Measurements from ENCODE around the gene C1QTNF9B. TPM values are rescaled to one million over a fixed set of nuclear protein-coding genes. Genes with fewer than 3 reads are reported as not detected.

C1QTNF9B gene
- total RNA-seq, 2 experiments from 2014 or later = not detected

DNA sequence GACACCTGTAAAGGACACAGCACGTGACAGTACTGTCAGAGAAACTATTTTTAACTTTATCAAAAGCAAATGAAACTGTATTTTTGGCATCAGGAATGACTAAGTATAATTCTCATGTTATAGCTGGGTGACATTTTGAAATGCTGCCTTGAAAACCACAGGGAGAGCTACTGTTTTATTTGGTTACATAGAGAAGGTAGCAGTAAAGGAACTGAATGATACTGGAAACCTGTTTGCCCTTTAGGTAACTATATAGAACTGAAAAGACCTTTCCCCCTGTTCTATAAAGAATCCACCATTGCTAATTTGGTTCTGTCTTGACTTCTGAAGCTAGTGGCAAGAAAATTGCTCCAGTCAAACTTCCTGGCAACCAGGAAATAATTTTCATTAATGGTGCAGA is 47.2 kb downstream of the C1QTNF9B start:
- intact Hi-C loops (cut with micrococcal nuclease) = no loop called here
- ChIA-PET CTCF (no interaction called here), POLR2A (no interaction called here)
- Mint-ChIP-seq H3K27me3 (no peaks in the 10 kb centered on the region), H3K36me3 (peaks cover under 1% of the 10 kb centered on the region), H3K4me3 (no peak overlapping the region), H3K9me3 (no peaks in the 10 kb centered on the region), H3K27ac (no peak overlapping the region), H3K4me1 (ENCODE audit: low read depth) (no peaks in the 10 kb centered on the region)
- DNase-seq = no peak

DNA sequence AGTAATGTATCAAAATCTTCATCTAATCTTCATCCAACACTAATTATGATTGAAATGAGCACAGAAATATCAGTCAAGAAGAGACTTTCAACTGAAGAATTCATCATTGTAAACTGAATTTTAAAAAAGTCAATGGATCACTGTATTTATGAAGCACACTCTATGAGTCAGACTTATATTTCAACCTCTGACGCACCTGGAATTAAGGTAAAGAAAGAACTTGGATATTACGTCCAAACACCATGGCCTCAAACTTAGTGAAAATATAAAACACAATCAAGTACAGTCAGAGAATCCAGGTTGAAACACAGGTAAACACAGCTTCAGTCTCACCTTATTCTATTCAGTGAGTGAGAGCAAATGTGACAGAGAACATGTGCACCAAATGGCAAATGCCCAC is 47.6 kb downstream of the C1QTNF9B start:
- intact Hi-C loops (cut with micrococcal nuclease) = no loop called here
- H3K36me3 Mint-ChIP-seq = no peaks in the 10 kb centered on the region

GRCh38 chr13:23848646-23849141 is 48.6 kb downstream of the C1QTNF9B start:
- H3K4me1 Mint-ChIP-seq (ENCODE audit: low read depth) = peaks cover 4% of the 10 kb centered on the region
- H3K9me3 Mint-ChIP-seq = no peaks in the 10 kb centered on the region
- intact Hi-C loops (cut with micrococcal nuclease) = no loop called here
- no peak for DNase-seq
- ChIA-PET CTCF (no interaction called here), POLR2A (no interaction called here)
- no peaks in the 10 kb centered on the region for H3K36me3 Mint-ChIP-seq
- no peak overlapping the region for H3K27ac Mint-ChIP-seq
- H3K4me3 Mint-ChIP-seq = no peak overlapping the region
- no peaks in the 10 kb centered on the region for H3K27me3 Mint-ChIP-seq

More for the DNA sequence above, 47.6 kb downstream of the C1QTNF9B start:
- ChIA-PET POLR2A (no interaction called here), CTCF (no interaction called here)
- H3K9me3 Mint-ChIP-seq = no peaks in the 10 kb centered on the region
- H3K27me3 Mint-ChIP-seq = no peaks in the 10 kb centered on the region
- no peak overlapping the region for H3K27ac Mint-ChIP-seq
- H3K4me1 Mint-ChIP-seq (ENCODE audit: low read depth) = no peaks in the 10 kb centered on the region
- no peak for DNase-seq
- no peak overlapping the region for H3K4me3 Mint-ChIP-seq

DNA sequence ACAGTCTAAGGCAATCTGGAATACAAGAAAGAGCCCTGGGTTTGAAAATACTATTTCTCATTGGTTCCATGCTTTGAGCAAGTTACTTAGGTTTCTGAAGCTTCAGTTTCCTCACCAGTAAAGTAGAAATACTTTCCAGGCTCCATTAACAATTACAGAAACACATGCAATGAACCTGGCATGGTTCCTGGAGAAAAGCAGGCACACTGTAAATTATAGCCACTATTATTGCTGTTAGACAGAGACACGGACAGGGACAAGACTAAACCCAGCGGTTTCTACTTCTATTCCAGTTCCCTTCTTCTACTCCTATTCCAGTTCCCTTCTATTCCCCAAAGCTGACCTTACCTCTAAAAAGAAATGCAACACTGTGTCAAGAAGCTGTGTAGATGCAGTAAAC is 49.3 kb downstream of the C1QTNF9B start:
- Mint-ChIP-seq H3K27ac (no peak overlapping the region), H3K9me3 (no peaks in the 10 kb centered on the region), H3K4me3 (no peak overlapping the region), H3K4me1 (ENCODE audit: low read depth) (peaks cover 4% of the 10 kb centered on the region), H3K27me3 (no peaks in the 10 kb centered on the region), H3K36me3 (peaks cover under 1% of the 10 kb centered on the region)
- no peak for DNase-seq
- intact Hi-C loops (cut with micrococcal nuclease) = no loop called here
- CTCF ChIA-PET = interaction anchor here (0.9 kb wide), 1 partner anchor 25 kb away, joined by 3 read pairs; no protein-coding TSS in a partner anchor
- POLR2A ChIA-PET = no interaction called here

- CTCF ChIA-PET = interaction anchor here (0.9 kb wide), 1 partner anchor 25 kb away, joined by 3 read pairs; no protein-coding TSS in a partner anchor
- no peak for DNase-seq
- peaks cover 2% of the 10 kb centered on the region for H3K36me3 Mint-ChIP-seq
- H3K27ac Mint-ChIP-seq = no peak overlapping the region
- no peak overlapping the region for H3K4me3 Mint-ChIP-seq
- POLR2A ChIA-PET = interaction anchor here (0.6 kb wide), 1 partner anchor 37 kb away, joined by 3 read pairs; no protein-coding TSS in a partner anchor
- peaks cover 4% of the 10 kb centered on the region for H3K4me1 Mint-ChIP-seq (ENCODE audit: low read depth)
- H3K9me3 Mint-ChIP-seq = no peaks in the 10 kb centered on the region
- H3K27me3 Mint-ChIP-seq = no peaks in the 10 kb centered on the region
- intact Hi-C loops (cut with micrococcal nuclease) = no loop called here
These were observed 49.8 kb downstream of the C1QTNF9B start for GRCh38 chr13:23847497-23847896.

DNA sequence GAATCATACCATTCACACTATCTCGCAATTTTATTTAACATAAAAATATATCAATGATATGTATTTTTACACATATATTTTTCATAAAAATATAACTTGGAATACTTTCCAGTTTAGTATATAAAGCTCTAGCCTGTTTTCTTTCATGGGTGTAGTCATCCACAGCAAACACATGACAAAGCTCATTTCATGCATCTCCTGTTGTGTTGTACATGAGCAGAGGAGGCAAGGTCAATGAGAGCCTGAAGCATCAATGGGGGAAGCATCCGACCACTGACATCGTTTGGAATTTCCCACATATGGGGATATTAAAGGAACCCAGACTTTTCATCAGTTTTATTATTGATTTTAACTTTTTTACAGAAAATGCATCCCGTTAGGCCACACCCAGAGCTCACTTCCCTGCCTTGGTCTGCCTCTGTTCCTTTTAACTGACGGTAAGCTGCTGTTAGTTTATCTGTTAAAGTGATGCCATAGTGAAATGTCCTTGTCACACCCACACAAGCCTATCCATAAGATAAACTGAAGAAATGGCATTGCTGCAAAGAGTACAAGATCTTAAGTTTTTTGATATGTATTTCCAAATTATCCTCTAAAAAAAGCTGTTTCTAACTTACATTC is 52.1 kb downstream of the C1QTNF9B start:
- no peaks in the 10 kb centered on the region for H3K27me3 Mint-ChIP-seq
- H3K4me1 Mint-ChIP-seq (ENCODE audit: low read depth) = peaks cover 4% of the 10 kb centered on the region
- intact Hi-C loops (cut with micrococcal nuclease) = no loop called here
- H3K27ac Mint-ChIP-seq = no peak overlapping the region
- H3K4me3 Mint-ChIP-seq = no peak overlapping the region
- DNase-seq = no peak
- CTCF ChIA-PET = no interaction called here
- POLR2A ChIA-PET = no interaction called here
- H3K9me3 Mint-ChIP-seq = no peaks in the 10 kb centered on the region
- H3K36me3 Mint-ChIP-seq = peaks cover 5% of the 10 kb centered on the region

DNA sequence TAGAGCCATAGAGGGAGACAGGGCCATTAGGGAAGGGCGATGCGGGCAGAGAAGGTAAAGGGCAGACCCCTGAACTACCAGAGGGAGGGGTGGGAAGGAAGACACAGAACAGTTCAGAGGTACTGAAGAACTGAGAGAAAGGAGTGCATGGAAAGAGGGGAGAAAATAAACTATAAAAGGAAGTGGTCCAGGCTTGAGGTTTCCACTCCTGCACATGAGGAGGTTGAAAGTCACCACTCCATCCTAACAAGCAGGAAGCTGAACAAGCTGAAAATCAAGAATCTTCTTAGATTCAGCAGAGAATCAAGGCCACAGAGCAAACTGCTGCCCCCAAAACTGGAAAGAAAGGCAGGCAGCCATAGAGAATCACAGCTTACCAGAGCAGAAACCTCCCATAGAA is 53.2 kb downstream of the C1QTNF9B start:
- Mint-ChIP-seq H3K4me3 (no peak overlapping the region), H3K27me3 (no peaks in the 10 kb centered on the region), H3K36me3 (peaks cover 5% of the 10 kb centered on the region), H3K4me1 (ENCODE audit: low read depth) (peaks cover 4% of the 10 kb centered on the region), H3K9me3 (no peaks in the 10 kb centered on the region), H3K27ac (no peak overlapping the region)
- POLR2A ChIA-PET = no interaction called here
- intact Hi-C loops (cut with micrococcal nuclease) = no loop called here
- no peak for DNase-seq
- CTCF ChIA-PET = interaction anchor here (0.7 kb wide), 1 partner anchor 371 kb away, joined by 3 read pairs; no protein-coding TSS in a partner anchor

GRCh38 chr13:23843436-23843835 is 53.9 kb downstream of the C1QTNF9B start:
- intact Hi-C loops (cut with micrococcal nuclease) = no loop called here
- no peaks in the 10 kb centered on the region for H3K27me3 Mint-ChIP-seq
- peaks cover 5% of the 10 kb centered on the region for H3K36me3 Mint-ChIP-seq
- no peaks in the 10 kb centered on the region for H3K9me3 Mint-ChIP-seq
- ChIA-PET CTCF (no interaction called here), POLR2A (no interaction called here)
- DNase-seq = no peak
- H3K27ac Mint-ChIP-seq = no peak overlapping the region
- H3K4me3 Mint-ChIP-seq = no peak overlapping the region
- peaks cover 4% of the 10 kb centered on the region for H3K4me1 Mint-ChIP-seq (ENCODE audit: low read depth)

- no peak overlapping the region for H3K27ac Mint-ChIP-seq
- H3K4me3 Mint-ChIP-seq = no peak overlapping the region
- DNase-seq = no peak
- no peaks in the 10 kb centered on the region for H3K9me3 Mint-ChIP-seq
- intact Hi-C loops (cut with micrococcal nuclease) = no loop called here
- H3K27me3 Mint-ChIP-seq = no peaks in the 10 kb centered on the region
- CTCF ChIA-PET = no interaction called here
- H3K4me1 Mint-ChIP-seq (ENCODE audit: low read depth) = peaks cover 4% of the 10 kb centered on the region
- peaks cover 7% of the 10 kb centered on the region for H3K36me3 Mint-ChIP-seq
- POLR2A ChIA-PET = no interaction called here
These were observed 54.9 kb downstream of the C1QTNF9B start for GRCh38 chr13:23842406-23842805.

Other genes starting within 250 kb of the C1QTNF9B start
- 10 to 100 TPM; 16.6 to 16.7 TPM for gene MIPEP, start 8.1 kb downstream of the C1QTNF9B start, total RNA-seq

Data from activated CD4-positive, alpha-beta memory T cell treated with anti-CD3 and anti-CD28 coated beads for 36 hours (primary cell).